Activated T-cell treated with anti-CD3 and anti-CD28 coated beads for 4 hours (primary cell): ENCODE data around the gene PDE8B.

Source experiments
- DNase-seq: peaks from one replicate; pipeline ENCODE4 v3.0.0-alpha.2; 2020

The PDE8B gene

GRCh38 chr5:77189421-77189820 lies 21.1 kb upstream of the PDE8B start:
- DNase-seq = no peak

DNA sequence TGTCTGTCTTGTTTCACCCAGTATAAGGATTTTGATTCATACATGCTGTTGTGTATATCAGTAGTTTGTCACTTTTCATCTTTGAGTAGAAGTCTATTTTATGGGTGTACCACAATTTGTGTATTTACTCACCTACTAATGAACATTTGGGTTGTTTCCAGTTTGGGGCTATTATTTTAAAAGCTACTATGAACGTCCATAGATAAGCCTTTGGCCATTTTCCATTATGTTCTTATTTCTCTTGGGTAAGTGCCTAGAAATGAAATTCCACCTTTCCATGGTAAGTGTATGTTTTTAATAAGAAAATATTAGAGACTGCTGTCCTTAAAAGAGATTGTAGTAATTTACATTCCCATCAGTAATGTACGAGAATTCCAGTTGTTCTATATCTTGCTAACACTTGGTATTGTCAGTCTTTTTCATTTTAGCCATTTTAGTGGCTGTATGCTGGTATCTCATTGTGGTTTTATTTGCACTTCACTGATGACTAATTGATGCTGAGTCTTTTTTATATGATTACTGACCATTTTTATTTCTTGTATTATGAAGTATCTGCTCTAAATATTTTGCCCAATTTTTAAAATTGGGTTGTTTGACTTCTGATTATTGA lies 17.9 kb upstream of the PDE8B start:
- no peak for DNase-seq

GRCh38 chr5:77194762-77195161 lies 15.7 kb upstream of the PDE8B start:
- no peak for DNase-seq

GRCh38 chr5:77197840-77198554 lies 12.5 kb upstream of the PDE8B start:
- DNase-seq = no peak

GRCh38 chr5:77200663-77201062 lies 9.8 kb upstream of the PDE8B start:
- DNase-seq = no peak

GRCh38 chr5:77202145-77202544 lies 8.3 kb upstream of the PDE8B start:
- no peak for DNase-seq

DNA sequence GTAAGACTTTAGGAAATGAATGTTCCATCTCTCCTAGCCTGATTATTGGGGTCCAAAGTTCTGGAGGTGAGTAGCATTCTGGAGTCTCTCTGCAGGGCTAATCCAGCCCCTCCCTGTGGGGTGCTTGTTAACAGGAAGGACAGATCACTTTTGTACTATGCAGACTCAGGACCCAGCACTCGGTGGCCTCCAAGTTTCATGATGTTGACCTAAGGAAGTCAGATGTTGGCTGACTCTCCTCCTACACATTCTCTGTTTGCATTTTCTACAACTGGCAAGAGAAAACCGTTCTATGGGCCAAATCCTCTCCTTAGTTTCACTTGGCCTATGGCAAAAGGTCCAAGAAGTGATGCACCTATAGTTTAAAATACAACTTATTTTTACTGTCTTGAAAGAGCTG lies 5.5 kb upstream of the PDE8B start:
- DNase-seq = no peak

GRCh38 chr5:77208507-77209163 lies 1.8 kb upstream of the PDE8B start:
- DNase-seq = no peak

DNA sequence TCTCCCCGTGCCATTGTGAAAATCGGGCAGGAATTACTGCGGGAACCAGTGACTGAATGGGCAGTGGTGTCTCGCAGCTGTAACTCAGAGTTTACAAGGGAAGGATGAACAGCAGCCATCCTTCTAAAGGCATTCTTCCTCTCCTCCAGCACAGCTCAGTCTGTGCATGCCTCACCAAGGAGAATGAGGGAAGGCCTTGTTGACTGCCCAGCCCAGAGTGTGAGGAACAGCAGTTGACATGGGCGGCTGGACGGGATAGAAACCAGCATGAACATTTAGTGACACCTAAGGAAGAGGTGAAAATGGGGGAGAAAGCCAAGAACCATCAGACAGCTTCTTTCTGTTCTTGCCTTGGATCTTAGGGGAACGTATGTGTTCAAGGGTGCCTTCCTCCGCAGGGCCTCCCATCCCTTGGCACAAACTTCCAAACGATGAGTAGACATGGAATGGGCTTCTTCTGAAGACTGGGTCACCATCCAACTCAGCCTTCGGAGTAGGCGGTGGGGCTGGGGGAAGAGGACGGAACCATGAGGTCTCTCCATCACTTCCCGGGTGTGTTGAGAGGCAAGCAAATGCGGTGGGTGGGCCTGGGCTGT lies 887 bp upstream of the PDE8B start:
- DNase-seq = no peak

DNA sequence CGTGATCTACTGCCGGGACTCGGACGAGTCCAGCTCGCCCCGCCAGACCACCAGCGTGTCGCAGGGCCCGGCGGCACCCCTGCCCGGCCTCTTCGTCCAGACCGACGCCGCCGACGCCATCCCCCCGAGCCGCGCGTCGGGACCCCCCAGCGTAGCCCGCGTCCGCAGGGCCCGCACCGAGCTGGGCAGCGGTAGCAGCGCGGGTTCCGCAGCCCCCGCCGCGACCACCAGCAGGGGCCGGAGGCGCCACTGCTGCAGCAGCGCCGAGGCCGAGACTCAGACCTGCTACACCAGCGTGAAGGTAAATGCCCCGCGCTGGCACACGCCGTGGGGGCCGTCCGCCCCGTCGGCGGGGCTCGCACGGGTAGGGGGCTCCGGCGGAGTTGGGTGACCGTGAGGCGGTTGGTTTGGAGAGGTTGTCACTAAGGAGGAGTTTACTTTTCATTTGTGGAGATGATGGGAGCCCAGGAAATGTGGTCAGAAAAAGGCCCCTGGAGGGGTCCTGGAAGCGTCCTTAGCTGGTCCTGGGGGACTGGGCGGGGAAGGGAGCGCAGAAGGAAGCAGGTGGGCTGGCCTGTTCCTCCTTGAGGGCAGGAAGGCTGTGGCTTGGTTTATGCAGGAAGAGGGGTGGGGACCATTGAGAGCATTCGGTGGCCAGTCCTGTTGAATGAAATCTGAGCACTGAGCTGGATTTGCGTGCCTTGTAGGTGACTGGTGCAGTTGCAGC lies 647 bp downstream of the PDE8B start:
- DNase-seq = no peak

DNA sequence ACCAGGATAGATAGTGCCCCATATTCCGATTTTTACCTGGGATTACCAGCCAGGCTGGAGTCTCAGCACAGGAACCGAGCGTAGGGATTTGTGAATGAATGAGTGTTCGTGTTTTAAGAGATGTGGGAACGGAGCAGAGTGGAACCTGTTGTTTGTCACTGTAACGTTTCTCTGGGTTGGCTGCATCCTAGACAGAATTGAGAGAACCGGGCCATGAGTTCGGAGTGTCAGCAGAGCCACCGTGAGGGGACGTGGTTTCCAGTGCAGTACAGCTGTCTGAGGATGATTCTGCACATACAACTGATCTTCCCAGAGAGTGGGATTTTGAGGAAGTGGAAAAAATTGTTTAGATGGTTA lies 1.2 kb downstream of the PDE8B start:
- DNase-seq = no peak

- no peak for DNase-seq
Observed at GRCh38 chr5:77213601-77214000, 3.1 kb downstream of the PDE8B start.

- no peak for DNase-seq
Observed at GRCh38 chr5:77214151-77214550, 3.7 kb downstream of the PDE8B start.

GRCh38 chr5:77218263-77218662 lies 7.8 kb downstream of the PDE8B start:
- no peak for DNase-seq

- no peak for DNase-seq
Observed at GRCh38 chr5:77221115-77221514, 10.6 kb downstream of the PDE8B start.

GRCh38 chr5:77222722-77223121 lies 12.2 kb downstream of the PDE8B start:
- DNase-seq = no peak

DNA sequence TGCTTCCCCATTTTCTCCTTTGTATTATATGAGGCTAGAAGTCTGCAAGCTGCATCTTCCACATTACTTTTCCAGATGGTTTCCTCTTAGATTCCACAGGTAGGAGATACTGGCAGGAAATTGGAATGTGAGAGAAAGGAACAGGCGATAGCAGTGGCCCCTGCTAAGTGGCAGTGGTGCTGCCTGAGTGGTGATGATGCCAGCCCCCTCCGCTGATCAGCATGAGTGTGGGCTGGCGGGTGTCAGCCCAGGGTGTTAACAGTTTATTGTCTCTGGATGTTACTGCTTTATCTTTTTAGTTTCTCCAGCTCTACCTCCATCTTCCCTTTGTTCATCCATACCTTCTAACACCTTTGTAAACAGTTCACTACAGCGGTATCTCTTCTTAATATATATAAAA lies 13.2 kb downstream of the PDE8B start:
- no peak for DNase-seq

DNA sequence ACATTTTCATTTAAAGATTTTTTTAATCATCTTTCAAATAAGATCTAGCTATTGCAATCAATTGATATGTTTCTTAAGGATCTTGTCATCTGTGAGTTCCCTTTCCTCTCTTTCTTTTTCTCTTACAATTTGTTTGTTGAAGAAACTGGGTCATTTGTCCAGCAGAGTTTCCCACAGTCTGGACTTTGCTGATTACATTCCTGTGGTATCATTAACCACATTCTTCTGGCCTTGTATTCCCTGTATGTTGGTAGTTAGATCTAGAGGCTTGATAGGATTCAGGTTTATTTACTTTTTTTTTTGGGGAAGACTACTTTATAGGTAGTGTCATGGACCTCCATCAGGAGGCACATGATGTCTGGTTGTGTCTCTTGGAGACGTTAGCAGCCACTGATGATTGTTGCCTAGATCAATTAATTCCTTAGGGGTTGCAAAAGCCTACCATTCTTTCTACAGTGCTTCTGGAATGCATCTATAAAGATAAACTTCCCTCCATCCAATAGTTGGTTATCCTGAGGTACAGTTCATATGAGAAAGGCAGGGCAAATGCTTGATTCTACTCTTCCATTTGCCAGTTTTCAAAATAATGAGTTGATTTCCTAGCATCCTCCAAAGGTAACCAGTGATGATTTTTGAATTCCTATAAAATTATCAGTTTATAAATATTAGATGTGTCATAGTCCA lies 14.3 kb downstream of the PDE8B start:
- DNase-seq = no peak

- DNase-seq = no peak
Observed at GRCh38 chr5:77225531-77225930, 15.1 kb downstream of the PDE8B start.

DNA sequence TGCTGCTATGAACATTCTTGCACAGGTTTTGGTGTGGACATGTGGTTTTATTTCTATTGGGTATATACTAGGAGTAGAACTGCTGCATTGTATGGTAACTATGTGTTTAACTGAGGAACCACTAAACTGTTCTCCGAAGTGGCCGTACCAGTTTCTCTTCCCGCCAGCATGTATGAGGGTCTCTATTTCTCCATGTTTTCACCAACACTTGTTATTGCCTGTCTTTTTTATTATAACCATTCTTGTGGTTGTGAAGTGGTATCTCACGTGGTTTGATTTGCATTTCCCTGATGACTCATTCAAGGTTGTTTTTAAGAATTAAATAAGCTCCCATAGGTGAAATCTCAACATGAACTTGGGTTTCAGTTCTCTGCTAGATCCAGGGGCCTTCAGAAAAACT lies 19.4 kb downstream of the PDE8B start:
- DNase-seq = no peak

DNA sequence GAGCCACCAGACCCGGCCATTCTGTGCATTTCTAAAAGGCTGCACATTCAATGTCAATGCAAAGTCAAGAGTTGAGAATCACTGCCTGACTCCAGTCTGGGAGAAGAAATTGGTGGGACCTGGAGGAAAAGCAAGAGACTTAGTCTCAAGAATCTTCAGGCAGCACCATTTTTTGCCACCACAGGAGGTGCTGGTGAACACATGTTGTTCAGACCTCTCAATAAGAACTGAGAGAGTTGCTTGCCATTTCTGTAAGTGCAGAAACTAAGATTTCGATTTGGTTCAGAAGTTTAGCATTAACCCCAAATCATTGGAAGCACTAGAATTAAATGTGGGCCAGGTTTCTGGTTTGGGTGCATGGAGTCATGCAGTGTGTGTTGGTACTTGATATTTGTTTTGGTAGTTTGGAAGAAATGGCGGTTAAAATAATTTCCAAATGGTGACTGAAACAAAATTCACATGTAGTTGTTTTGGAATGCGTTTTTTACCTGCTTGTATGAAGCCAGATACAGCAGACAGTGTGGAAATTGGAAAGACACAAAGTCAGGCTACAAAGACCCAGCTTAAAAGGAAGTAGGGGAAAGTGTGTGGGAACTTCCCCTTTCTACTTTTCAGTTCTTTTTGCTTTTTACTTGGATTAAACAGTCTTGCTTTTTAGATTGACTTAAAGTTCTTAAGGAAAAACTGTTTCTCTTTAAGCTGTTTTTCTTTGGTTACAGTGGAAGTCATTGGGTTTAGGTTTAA lies 20.4 kb downstream of the PDE8B start:
- no peak for DNase-seq
